ENCODE measurements around the gene JHY. TPM values are rescaled to one million over a fixed set of nuclear protein-coding genes. Genes with fewer than 3 reads are reported as not detected.
A peak's percentile ranks its signal among the peaks of the same experiment; 100 is the strongest.

Gene JHY
- total and polyA plus RNA-seq, 2 of the 4 experiments (the other 2 are of a cell fraction) = 0.51 to 0.54 TPM

DNA sequence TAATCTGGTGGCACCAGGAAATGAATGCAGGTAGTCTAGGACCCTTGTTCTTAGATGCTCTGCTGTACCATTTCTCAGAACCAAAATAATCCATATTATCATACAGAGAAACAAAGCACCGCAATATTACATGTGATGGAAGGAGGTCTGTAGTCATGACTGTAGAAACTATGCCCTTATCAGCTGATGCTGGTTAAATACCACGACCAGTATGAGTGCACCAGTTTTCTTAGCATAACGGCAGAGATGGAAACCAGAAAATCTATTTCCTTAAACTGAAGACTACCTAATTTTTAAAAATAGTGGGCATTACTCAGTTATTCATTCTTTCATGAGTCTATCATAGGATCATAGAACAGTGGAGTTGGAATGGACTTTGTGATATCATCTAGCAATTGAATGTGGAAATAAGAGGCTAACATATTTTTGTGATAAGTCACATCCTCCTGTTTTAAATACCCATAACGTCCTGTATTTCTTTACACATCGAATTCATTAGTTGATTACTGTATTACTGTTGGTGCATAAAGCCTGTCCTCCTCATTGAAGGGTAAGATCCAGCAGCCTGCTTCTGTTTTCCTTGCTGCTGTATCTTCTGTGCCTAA lies 15.1 kb downstream of the JHY start:
- peak overlapping the region; percentile 83; the same call in 1 of the 2 replicates for H2AK5ac ChIP-seq (ENCODE audit: low read depth, low read length)
- no peak overlapping the region for H3K4me3 ChIP-seq (ENCODE audit: insufficient read depth, low read depth, low read length)
- no CpG with 5 or more reads among the region's 5 CpGs for WGBS, 2 experiments (ENCODE audit: extremely low coverage in 2 of 2, insufficient read length in 1 of 2)
- no peak overlapping the region for H2BK5ac ChIP-seq (ENCODE audit: low read depth, low read length, poor library complexity, severe bottlenecking)
- no peak overlapping the region for H4K5ac ChIP-seq (ENCODE audit: low read depth, low read length)
- no peak overlapping the region for H4K91ac ChIP-seq (ENCODE audit: insufficient read depth, low read depth, low read length)
- no peak overlapping the region for H2AK9ac ChIP-seq (replicated peaks; ENCODE audit: low read depth, low read length, poor library complexity)
- no peaks in the 10 kb centered on the region for H3K36me3 ChIP-seq (ENCODE audit: control insufficient read depth, insufficient read depth, low read length)
- peak overlapping the region in 1 of 2 experiments; percentile 50; a peak in 2 of 4 replicates for H4K8ac ChIP-seq (ENCODE audit: low read depth in 2 of 2, low read length in 2 of 2)
- H2AFZ ChIP-seq (replicated peaks; ENCODE audit: low read length, poor library complexity) = peak overlapping the region; percentile 73
- peaks cover 7% of the 10 kb centered on the region for H3K9me1 ChIP-seq (ENCODE audit: insufficient read depth, low read length)
- H3K56ac ChIP-seq (ENCODE audit: extremely low read depth, insufficient read depth, low read length) = no peak overlapping the region
- H3K14ac ChIP-seq (replicated peaks; ENCODE audit: low read depth, low read length) = peak overlapping the region; percentile 80; the same call in 1 of the 2 replicates
- intact Hi-C loops (cut with micrococcal nuclease) (no loop called here), in situ Hi-C loops (cut with MboI; ENCODE audit: low sequenced_read_pairs) (no loop called here), dilution Hi-C loops (cut with HindIII; ENCODE audit: low sequenced_read_pairs, unreplicated experiment) (no loop called here)
- BruUV-seq (replicated peaks) = no TSS peak
- DNase-seq = peak; percentile 68
- H3K9me3 ChIP-seq (ENCODE audit: control insufficient read depth, insufficient read depth, low read length) = no peaks in the 10 kb centered on the region
- H3K4ac ChIP-seq (ENCODE audit: low read depth, low read length) = peak overlapping the region; percentile 77; the same call in 1 of the 2 replicates
- peak overlapping the region; percentile 68; the same call in 1 of the 3 replicates for H2BK15ac ChIP-seq (ENCODE audit: low read depth, low read length)
- H2BK20ac ChIP-seq (ENCODE audit: low read depth, low read length) = peak overlapping the region; percentile 77
- H2BK120ac ChIP-seq (ENCODE audit: low read depth, low read length) = peak overlapping the region; percentile 88
- no peak overlapping the region; the same call in 1 of the 2 replicates for H3K23ac ChIP-seq (ENCODE audit: low read depth, low read length)
- H3K27me3 ChIP-seq (ENCODE audit: control insufficient read depth, insufficient read depth, low read length) = no peaks in the 10 kb centered on the region
- no peaks in the 10 kb centered on the region for H3K79me1 ChIP-seq (ENCODE audit: low read depth in 1 of 2, low read length in 2 of 2)
- POLR2A ChIA-PET (ENCODE audit: unreplicated experiment) = no interaction called here
- H3K9ac ChIP-seq (ENCODE audit: low read depth, low read length) = no peak overlapping the region
- no peak overlapping the region for H3K4me2 ChIP-seq (ENCODE audit: low read depth, low read length)
- CTCF ChIA-PET = no interaction called here
- H4K20me1 ChIP-seq (ENCODE audit: insufficient read depth, low read length) = no peaks in the 10 kb centered on the region
- ATAC-seq (ENCODE audit: low read depth) = peak; percentile 37
- TF ChIP-seq POLR2A (IDR thresholded peaks at IDR 0.05; ENCODE audit: low read depth, low read length) (no peak), ELK1 (IDR thresholded peaks at IDR 0.05; ENCODE audit: borderline replicate concordance, low read depth, low read length) (no peak), FOS (IDR thresholded peaks at IDR 0.05; ENCODE audit: low read depth, low read length) (no peak), NFE2L2 (IDR thresholded peaks at IDR 0.05; ENCODE audit: low read depth, low read length) (no peak), RAD21 (IDR thresholded peaks at IDR 0.05; ENCODE audit: low read length) (no peak), CEBPB (IDR thresholded peaks at IDR 0.05; ENCODE audit: low read depth, low read length) (0 out of 2 replicates have a peak, but pooled peaks have one; percentile 19), MXI1 (IDR thresholded peaks at IDR 0.05; ENCODE audit: borderline replicate concordance, low read depth, low read length) (no peak)
- peaks cover 3% of the 10 kb centered on the region; the same call in 1 of the 2 replicates for H3K4me1 ChIP-seq (ENCODE audit: control insufficient read depth, insufficient read depth, low read length)
- peak overlapping the region; percentile 50; the same call in 1 of the 2 replicates for H3K27ac ChIP-seq (ENCODE audit: insufficient read depth, low read length)
- H3K18ac ChIP-seq (ENCODE audit: low read depth, low read length) = peak overlapping the region; percentile 14; the same call in 1 of the 2 replicates
